ENCODE measurements around the gene SELP. TPM values are rescaled to one million over a fixed set of nuclear protein-coding genes. Genes with fewer than 3 reads are reported as not detected.
A peak's percentile ranks its signal among the peaks of the same experiment; 100 is the strongest.

SELP gene
- total RNA-seq, 1 experiment from 2014 or later = 0.17 TPM

DNA sequence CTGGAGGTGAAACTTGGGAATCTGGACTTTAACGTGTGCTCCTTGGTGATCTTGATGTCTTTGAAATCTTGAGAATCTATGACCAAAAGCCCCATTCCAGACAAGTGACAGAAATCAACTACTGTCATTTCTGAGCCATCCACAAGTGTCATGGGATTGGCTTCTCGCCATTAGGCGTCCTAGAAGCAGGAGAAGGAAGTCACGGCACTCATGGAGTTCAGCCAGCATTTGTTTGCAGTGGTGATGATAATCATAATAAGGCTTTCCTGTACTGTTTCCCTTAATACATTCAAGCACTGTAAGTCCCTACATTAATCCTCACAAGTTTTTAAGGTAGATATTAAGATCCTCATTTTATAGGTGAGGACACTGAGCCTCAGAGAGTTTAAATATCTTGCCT, 55.6 kb downstream of the SELP start:
- H3K36me3 Mint-ChIP-seq = no peaks in the 10 kb centered on the region
- H3K27me3 Mint-ChIP-seq (ENCODE audit: low read depth) = no peaks in the 10 kb centered on the region; the same call in 1 of the 2 replicates
- DNase-seq (ENCODE audit: low spot score) = no peak
- H3K4me3 Mint-ChIP-seq = no peak overlapping the region
- no peaks in the 10 kb centered on the region for H3K4me1 Mint-ChIP-seq
- ChIA-PET POLR2A (no interaction called here), CTCF (no interaction called here)
- TF ChIP-seq ESRRA (CRISPR knock-in tag; IDR thresholded peaks at IDR 0.05; ENCODE audit: borderline replicate concordance) (no peak), ZNF263 (CRISPR knock-in tag; IDR thresholded peaks at IDR 0.05; ENCODE audit: low read depth) (no peak), AR (CRISPR knock-in tag; IDR thresholded peaks at IDR 0.05) (no peak), ZNF532 (CRISPR knock-in tag; IDR thresholded peaks at IDR 0.05; ENCODE audit: borderline replicate concordance) (no peak), ZNF219 (CRISPR knock-in tag; IDR thresholded peaks at IDR 0.05; ENCODE audit: borderline replicate concordance) (no peak)
- TF ChIP-seq, protein P1, sequence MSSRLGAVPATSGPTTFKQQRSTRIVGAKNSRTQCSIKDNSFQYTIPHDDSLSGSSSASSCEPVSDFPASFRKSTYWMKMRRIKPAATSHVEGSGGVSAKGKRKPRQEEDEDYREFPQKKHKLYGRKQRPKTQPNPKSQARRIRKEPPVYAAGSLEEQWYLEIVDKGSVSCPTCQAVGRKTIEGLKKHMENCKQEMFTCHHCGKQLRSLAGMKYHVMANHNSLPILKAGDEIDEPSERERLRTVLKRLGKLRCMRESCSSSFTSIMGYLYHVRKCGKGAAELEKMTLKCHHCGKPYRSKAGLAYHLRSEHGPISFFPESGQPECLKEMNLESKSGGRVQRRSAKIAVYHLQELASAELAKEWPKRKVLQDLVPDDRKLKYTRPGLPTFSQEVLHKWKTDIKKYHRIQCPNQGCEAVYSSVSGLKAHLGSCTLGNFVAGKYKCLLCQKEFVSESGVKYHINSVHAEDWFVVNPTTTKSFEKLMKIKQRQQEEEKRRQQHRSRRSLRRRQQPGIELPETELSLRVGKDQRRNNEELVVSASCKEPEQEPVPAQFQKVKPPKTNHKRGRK (CRISPR knock-in tag; IDR thresholded peaks at IDR 0.05; ENCODE audit: borderline replicate concordance) = no peak
- TF ChIP-seq, protein P2, sequence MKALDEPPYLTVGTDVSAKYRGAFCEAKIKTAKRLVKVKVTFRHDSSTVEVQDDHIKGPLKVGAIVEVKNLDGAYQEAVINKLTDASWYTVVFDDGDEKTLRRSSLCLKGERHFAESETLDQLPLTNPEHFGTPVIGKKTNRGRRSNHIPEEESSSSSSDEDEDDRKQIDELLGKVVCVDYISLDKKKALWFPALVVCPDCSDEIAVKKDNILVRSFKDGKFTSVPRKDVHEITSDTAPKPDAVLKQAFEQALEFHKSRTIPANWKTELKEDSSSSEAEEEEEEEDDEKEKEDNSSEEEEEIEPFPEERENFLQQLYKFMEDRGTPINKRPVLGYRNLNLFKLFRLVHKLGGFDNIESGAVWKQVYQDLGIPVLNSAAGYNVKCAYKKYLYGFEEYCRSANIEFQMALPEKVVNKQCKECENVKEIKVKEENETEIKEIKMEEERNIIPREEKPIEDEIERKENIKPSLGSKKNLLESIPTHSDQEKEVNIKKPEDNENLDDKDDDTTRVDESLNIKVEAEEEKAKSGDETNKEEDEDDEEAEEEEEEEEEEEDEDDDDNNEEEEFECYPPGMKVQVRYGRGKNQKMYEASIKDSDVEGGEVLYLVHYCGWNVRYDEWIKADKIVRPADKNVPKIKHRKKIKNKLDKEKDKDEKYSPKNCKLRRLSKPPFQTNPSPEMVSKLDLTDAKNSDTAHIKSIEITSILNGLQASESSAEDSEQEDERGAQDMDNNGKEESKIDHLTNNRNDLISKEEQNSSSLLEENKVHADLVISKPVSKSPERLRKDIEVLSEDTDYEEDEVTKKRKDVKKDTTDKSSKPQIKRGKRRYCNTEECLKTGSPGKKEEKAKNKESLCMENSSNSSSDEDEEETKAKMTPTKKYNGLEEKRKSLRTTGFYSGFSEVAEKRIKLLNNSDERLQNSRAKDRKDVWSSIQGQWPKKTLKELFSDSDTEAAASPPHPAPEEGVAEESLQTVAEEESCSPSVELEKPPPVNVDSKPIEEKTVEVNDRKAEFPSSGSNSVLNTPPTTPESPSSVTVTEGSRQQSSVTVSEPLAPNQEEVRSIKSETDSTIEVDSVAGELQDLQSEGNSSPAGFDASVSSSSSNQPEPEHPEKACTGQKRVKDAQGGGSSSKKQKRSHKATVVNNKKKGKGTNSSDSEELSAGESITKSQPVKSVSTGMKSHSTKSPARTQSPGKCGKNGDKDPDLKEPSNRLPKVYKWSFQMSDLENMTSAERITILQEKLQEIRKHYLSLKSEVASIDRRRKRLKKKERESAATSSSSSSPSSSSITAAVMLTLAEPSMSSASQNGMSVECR (CRISPR knock-in tag; IDR thresholded peaks at IDR 0.05; ENCODE audit: borderline replicate concordance) = no peak
- no peak overlapping the region for H3K27ac Mint-ChIP-seq
- no peaks in the 10 kb centered on the region for H3K9me3 Mint-ChIP-seq
- no peak for ATAC-seq

GRCh38 chr1:169572187-169572586, 57.7 kb downstream of the SELP start:
- CTCF ChIA-PET = no interaction called here
- ATAC-seq (no peak), DNase-seq (ENCODE audit: low spot score) (no peak)
- Mint-ChIP-seq H3K36me3 (no peaks in the 10 kb centered on the region), H3K4me3 (no peak overlapping the region), H3K27ac (no peak overlapping the region), H3K9me3 (no peaks in the 10 kb centered on the region), H3K27me3 (ENCODE audit: low read depth) (no peaks in the 10 kb centered on the region; the same call in 1 of the 2 replicates), H3K4me1 (no peaks in the 10 kb centered on the region)
- TF ChIP-seq ZNF121 (CRISPR knock-in tag; IDR thresholded peaks at IDR 0.05) (no peak), ELF4 (CRISPR knock-in tag; IDR thresholded peaks at IDR 0.05; ENCODE audit: low read depth) (no peak), GABPB1 (CRISPR knock-in tag; IDR thresholded peaks at IDR 0.05) (0 out of 2 replicates have a peak, but pooled peaks have one; percentile 48)
- POLR2A ChIA-PET = no interaction called here
